ENCODE results near the gene TEX11. TPM values are rescaled to one million over a fixed set of nuclear protein-coding genes. Genes with fewer than 3 reads are reported as not detected.
"Not testable (repeated sequence)": the region's sequence is repeated elsewhere in the genome, so short reads cannot be mapped to it uniquely, and the experiment has no call there.

Gene TEX11
- not detected in 2 replicates for total RNA-seq (2014; rRNA removed; shearing (Covaris generic))

DNA sequence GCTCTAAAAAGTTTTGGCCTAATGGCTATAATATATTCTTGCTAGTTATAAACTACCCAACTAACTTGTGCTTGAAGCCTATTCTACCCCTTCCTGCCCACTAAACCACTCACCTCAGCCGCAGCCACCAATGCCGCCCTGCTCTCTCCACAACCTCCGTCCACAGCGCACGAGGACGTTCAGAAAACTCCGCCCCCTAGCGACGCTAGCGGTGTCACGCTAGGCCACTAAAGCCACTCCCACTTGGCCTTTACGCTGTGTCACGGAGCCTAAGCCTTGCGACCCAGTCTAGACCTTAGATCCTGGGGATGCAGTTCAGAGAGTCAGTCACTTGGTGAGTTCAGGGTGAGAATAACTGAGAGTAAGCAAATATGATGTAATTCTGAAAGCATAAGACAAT, at the start of gene TEX11:
Gene TEX11 (minus strand): TSS at position 171 of the 400 bp plus-strand sequence. CDS start 922 bp downstream, outside the sequence.
- no peak for DNase-seq (ENCODE audit: low read depth)

DNA sequence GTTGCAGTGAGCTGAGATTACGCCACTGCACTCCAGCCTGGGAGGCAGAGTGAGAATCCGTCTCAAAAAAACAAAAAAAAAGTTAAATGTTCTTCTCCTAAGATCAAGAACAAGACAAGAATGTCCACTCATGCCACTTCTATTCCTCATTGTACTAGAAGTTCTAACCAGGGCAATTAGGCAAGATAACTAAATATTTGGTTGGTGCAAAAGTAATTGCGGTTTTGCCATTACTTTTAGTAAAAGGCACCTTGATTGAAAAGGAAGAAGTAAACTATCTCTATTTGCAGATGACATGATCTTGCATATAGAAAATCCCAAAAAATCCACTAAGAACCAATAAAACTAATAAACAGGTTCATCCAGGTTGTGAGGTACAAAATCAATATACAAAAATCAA, 46.4 kb upstream of the TEX11 start:
- no peak for DNase-seq (ENCODE audit: low read depth)

DNA sequence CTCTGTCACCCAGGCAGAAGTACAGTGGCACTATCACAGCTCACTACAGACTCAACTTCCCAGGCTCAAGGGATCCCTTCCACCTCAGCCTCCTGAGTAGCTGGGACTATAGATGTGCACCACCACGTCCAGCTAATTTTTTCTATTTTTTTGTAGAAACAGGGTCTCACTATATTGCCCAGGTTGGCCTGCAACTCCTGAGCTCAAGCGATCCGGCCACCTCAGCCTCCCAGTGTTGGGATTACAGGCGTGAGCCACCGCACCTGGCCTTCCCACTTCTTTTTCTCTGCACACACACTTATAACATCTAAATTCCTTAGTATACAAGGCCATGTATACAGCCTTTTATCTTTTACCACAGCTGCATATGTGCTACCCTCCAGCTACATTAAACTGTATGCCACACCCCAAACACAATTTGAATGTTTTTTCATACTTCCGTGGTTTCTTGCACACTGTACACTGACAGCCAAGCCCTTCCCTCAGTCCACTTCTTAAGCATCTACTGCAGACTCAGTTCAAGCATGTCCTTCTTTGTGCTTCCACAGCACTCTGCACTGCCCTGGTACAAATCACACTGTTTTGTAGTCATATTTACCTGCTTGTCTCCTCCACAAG, 15.9 kb upstream of the TEX11 start:
- DNase-seq (ENCODE audit: low read depth), result no peak

DNA sequence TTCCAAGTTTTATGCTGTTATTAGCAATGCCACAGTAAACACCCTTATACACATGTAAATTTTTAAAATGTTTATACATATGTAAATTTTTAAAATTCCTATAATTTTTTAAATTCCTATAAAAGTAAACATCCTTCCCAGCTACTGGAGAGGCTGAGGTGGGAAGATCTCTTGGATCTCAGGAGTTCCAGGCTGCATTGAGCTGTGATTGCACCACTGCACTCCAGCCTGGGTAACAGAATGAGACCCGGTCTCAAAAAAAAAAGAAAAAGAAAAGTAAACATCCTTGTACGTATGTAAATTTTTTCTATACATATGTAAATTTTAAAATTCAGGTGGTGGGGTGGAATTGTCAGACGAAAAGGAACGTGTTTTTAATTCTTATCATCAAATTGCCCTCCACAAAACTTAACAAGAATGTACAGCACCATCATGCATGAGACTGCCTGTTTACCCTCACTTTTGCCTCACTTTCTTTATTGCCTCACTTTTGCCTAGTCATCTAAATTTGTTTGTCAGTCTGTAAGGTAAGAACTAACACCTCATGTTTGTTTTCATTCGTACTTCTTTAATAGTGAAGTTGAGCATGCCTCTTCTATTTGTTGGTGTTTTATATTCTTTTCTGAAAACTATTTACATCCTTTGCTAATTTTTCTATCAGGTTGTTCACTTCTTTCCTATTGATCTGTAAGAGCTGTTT, 14.4 kb upstream of the TEX11 start:
- DNase-seq (ENCODE audit: low read depth), result no peak

DNA sequence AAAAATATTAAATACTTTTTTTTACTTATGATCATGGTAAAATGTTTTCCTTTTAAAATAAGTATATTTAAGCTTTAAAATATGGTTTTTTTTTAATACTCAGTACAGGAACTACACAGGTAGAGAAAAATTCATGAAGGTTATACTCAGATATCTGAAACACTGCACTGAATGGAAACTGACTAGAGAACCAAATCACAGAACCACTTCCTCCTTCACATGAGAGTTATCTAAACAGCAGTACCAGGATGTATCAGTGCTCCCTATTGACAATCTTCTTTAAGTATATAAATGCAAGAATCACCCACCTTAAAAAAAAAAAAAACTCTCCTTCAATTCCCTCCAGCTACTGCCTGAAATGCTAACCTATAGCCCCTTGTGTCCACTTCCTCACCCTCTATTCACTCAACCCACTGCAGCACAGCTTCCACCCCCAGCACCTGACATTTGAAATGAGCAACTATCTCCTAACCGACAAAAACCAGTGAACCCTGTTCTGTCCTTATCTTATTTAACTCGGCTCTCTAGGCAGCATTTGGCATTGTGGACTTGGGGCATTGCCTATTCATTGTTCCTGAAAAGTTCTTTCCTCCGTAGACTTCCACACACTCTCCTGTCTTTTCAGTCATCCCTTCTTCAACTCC, 13.3 kb upstream of the TEX11 start:
- no peak for DNase-seq (ENCODE audit: low read depth)

DNA sequence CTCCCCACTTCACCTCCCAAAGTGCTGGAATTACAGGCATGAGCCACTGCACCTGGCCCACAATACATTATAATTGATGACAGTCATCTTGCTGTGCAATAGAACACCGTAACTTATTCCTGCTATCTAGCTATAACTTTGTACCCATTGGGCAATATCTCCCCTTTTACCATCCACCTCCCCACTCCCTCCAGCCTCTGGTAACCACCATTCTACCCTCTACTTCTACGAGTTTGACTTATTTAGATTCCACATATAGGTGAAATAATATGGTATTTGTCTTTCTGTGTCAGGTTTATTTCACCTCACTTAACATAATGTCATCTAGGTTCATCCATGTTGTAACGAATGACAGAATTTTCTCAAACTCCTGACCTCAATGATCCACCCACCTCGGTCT, 8.2 kb upstream of the TEX11 start:
- DNase-seq (ENCODE audit: low read depth), result no peak

DNA sequence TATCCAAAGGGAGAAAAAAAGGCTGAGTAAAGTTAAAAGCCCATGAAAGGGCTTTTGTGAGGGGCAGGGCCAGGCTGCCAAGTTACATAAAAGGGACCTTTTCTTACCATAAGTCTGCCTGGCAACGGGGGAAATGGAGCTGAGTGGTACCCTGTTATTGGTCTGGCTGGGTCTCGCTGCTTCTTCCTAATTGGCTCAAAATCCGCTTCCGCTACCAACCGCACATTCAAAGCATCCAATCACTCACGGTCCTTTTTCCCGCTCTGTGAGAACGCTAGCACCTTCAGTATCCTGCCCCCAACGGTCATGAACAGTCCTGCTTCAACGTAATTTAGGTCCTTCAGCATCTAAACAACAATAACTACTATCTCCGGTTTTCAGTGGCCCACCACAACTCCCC, 611 bp downstream of the TEX11 start:
- no peak for DNase-seq (ENCODE audit: low read depth)

DNA sequence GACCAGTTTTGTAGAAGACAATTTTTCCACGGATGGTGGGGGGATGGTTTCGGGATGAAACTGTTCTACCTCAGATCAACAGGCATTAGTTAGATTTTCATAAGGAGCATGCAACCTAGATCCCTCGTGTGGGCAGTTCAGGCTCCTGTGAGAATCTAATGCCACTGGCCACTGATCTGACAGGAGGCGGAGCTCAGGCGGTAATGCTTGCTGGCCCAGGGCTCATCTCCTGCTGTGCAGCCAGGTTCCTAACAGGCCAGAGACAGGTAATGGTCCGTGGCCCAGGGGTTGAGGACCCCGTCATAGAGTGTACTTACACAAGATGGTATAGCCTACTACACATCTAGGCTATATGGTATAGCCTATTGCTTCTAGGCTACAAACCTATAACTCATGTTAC, 7.0 kb downstream of the TEX11 start:
- DNase-seq (ENCODE audit: low read depth), result no peak

DNA sequence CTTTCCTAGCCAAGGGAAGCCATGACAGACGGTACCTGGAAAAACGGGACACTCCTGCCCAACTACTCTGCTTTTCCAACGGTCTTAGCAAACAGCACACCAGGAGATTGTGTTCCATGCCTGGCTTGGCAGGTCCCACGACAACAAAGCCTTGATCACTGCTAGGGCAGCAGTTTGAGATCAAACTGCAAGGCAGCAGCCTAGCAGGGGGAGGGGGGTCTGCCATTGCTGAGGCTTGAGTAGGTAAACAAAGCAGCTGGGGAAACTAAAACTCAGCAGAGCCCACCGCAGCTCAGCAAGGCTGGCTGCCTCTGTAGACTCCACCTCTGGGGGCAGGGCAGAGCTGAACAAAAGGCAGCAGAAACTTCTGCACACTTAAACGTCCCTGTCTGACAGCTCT, 18.1 kb downstream of the TEX11 start:
- not testable (repeated sequence) for DNase-seq (ENCODE audit: low read depth)

DNA sequence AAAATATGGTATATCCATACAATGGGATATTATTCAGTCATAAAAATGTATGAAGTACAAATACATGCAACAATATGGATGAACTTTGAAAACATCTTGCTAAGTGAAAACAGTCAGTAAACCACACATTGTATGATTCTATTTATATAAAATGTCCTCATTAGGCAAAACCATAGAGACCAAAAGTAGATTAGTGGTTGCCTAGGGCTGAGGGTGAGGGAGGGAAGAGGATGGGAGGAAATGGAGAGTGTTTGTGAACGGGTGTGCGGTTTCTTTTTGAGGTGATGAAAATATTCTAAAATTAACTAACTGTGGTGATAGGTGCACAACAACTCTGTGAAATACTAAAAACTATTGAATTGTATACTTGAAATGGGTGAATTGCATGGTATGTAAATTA, 29.6 kb downstream of the TEX11 start:
- no peak for DNase-seq (ENCODE audit: low read depth)

DNA sequence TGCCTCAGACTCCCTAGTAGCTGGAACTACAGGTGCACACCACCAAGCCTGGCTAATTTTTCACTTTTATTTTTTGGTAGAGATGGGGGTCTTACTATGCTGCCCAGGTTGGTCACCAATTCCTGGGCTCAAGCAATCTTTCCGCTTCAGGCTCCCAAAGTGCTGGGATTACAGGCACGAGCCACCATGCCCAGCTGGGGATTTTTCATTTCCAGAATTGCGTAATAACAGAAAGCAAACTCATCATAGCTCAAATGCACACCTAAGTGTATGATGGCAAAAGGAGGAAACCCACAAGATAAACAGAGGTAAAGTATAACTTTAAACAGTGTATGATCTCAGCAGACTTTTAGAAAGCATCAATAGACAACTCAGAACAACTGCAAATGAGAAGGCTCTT, 56.2 kb downstream of the TEX11 start:
- no peak for DNase-seq (ENCODE audit: low read depth)

DNA sequence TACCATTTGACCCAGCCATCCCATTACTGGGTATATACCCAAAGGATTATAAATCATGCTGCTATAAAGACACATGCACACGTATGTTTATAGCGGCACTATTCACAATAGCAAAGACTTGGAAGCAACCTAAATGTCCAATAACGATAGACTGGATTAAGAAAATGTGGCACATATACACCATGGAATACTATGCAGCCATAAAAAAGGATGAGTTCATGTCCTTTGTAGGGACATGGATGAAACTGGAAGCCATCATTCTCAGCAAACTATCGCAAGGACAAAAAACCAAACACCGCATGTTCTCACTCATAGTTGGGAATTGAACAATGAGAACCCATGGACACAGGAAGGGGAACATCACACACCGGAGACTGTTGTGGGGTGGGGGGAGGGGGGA, 64.4 kb downstream of the TEX11 start:
- not testable (repeated sequence) for DNase-seq (ENCODE audit: low read depth)

DNA sequence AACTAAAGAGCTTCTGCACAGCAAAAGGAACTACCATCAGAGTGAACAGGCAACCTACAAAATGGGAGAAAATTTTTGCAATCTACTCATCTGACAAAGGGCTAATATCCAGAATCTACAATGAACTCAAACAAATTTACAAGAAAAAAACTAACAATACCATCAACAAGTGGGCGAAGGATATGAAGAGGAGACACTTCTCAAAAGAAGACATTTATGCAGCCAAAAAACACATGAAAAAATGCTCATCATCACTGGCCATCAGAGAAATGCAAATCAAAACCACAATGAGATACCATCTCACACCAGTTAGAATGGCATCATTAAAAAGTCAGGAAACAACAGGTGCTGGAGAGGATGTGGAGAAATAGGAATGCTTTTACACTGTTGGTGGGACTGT, 64.9 kb downstream of the TEX11 start:
- DNase-seq (ENCODE audit: low read depth), result not testable (repeated sequence)

DNA sequence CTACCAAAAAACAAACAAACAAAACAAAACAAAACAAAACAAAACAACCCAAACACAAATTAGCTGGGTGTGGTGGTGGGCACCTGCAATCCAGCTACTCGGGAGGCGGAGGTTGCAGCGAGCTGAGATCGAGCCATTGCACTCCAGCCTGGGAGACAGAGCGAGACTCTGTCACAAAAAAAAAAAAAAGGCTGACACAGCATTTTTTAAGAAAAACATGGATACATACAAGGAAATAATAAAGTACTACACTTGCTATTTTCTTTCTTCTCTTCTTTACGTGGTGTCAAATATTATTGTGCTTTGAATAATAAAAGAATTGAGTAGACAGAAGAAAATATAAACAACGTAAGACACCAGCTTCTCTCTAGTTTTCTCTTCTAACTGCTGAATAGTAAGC, 73.9 kb downstream of the TEX11 start:
- no peak for DNase-seq (ENCODE audit: low read depth)

DNA sequence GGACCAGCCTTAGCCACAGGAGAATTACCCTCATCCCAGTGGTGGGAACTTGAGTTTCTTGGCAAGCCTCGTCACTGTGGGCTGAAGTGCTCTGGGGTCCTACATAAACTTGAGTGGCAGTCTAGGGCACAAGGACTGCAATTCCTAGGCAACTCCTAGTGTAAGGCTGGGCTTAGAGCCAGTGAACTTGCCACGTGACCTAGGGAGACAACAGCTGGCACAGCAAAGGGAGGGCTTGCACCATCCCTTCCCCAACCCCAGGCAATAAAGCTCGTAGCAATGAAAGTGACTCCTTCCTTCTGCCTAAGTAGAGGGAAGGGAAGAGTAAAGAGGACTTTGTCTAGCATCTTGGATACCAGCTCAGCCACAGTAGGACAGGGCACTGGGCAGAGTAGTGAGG, 81.8 kb downstream of the TEX11 start:
- peak; percentile 1 for DNase-seq (ENCODE audit: low read depth)

DNA sequence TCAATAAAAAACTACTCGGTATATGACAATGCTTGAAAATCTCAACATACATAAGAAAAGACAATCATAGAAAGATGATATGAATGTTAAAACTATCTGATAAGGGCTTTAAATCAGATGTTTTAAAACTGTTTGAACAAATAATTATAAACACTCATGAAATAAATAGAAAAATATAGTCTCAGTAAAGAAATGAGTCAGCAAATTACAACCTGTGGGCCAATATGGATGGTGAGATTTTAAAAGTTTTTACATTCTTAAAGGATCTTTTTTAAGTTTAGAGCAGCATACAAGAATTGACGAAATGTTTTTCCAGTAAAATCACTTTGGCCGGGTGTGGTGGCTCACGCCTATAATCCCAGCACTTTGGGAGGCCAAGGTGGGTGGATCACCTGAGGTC, 83.1 kb downstream of the TEX11 start:
- DNase-seq (ENCODE audit: low read depth), result no peak

DNA sequence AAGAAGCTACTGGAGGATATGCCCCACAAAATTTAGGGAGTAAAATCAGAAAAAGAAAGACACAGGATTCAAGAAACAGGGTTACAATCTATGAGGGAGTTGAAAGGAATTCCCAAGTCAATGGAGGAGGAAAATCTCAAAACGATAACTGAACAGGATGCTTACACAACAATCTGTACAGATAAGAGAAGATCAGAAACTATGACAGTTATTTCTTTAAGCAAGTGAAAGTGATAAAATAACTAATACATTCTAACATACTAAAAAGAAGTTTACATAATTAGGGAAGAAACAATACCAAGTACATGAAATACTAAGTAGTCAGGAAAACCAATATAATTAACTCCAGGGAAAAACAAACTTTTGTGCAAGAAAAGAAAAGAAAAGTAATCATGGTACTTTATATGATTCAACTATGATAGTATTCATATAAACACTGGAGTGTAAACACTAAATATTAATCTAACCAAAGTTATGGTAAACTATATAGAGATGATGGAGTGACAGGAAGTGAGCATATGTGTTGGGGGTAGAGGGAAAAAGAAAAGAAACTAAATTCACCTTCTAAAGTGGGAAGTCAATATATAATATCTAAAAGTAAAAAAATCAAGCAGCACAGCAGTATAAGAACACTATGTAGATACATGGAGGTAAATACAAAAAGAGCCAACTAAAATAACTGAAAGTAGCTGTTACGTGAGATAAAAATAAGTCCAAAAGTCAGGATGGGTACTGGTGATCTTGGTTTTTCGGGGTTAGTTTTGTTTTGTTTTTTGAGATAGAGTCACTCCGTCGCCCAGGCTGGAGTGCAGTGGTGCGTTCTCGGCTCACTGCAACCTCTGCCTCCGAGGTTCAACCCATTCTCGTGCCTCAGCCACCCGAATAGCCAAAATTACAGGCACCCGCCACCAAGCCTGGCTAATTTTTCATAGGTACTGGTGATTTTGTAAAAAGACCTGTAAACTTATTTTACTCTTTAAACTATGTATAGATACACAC, 99.3 kb downstream of the TEX11 start:
- no peak for DNase-seq (ENCODE audit: low read depth)

DNA sequence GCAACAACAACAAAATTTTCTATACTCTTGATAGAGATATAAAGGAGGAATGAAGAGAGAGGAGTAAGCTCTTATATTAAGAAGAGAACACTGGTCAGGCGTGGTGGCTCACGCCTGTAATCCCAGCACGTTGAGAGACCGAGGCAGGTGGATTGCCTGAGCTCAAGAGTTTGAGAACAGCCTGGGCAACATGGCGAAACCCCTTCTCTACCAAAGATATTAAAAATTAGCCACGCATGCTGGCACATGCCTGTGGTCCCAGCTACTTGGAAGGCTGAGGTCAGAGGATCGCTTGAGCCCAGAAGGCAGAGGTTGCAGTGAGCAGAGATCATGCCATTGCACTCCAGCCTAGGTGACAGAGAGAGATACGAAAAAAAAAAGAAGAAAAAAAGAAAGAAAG, 102.4 kb downstream of the TEX11 start:
- no peak for DNase-seq (ENCODE audit: low read depth)

DNA sequence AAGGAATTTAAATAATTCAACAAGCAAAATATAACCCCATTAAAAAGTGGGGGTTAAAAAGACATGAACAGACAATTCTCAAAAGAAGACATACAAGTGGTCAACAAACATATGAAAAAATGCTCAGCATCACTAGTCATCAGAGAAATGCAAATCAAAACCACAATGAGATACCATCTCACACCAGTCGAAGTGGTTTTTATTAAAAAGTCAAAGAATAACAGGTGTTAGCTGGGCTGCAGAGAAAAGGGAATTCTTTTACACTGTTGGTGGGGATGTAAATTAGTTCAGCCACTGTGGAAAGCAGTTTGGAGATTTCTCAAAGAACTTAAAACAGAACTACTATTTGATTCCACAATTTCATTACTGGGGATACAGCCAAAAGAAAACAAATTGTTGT, 111.8 kb downstream of the TEX11 start:
- not testable (repeated sequence) for DNase-seq (ENCODE audit: low read depth)

DNA sequence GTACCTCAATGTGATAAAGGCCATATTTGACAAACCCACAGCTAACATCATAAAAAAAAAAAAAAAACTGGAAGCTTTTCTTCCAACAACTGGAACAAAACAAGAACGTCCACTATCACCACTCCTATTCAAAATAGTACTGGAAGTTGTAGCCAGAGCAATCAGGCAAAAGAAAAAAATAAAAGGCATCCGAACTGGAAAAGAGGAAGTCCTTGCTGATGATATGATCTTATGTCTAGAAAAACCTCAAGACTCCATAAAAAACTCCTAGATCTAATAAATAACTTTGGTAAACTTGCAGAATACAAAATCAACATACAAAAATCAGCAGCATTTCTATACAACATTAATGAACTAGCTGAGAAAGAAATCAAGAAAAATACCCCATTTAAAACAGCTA, 134.3 kb downstream of the TEX11 start:
- no peak for DNase-seq (ENCODE audit: low read depth)

DNA sequence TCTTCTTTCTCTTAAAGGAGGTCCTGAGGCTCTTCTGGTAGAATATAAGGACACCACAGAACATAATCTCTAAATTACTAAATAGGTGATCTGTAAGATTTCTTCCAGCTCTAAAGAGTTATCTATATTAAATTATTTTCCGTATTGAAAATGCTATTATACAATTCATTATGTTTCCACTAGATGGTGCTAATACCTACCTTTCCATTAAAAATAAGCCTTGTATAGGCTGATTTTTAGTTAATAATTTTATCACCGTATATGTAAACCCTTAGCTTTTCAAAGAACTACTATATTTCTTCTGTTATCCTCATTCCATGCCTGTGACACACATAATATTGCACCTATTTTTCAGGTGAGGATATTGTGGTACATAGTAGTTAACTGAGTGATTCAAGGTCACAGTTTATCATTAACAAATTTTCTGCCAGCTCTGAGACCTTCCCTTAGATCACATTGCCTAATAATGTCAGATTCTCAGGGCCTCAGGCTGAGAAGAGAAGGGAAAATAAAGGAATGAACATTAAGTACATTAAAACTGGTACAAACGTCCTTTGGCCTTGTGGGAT, 138.8 kb downstream of the TEX11 start:
- DNase-seq (ENCODE audit: low read depth), result no peak

DNA sequence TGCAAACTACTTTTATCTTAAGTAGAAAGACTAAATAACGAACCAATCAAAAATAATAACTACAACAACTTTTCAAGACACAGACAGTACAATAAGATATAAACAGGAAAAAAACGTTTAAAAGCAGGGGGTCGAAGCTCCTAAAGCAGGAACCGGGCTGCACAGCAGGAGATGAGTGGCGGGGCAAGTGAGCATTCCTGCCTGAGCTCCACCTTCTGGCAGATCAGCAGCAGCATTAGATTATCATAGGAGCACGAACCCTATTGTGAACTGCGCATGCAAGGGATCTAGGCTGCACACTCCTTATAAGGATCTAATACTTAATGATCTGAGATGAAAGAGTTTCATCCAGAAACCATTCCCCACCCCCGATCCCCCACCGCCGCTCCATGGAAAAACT, 146.2 kb downstream of the TEX11 start:
- peak; percentile 11 for DNase-seq (ENCODE audit: low read depth)
